ENCODE measurements around the gene POFUT2.

DNA sequence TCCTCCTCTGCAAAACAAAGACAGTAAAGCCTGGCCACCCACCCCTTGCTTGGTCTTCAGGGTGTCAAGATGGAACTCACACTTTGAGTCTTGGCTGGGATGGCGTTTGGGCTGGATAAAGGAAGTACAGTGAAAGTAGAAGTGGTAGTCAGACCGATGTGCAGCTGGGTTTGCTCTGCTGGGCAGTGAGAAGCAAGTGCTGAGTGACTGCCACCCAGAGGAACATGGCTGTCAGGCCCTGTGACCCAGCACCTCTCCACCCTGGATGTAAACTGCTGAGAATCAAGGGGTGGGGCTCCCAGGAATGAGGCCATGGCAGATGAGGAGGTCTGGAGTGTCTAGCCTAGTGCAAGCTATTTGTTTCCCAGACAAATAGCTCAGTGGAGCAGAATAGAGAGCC is 51.2 kb downstream of the POFUT2 start:
- TF ChIP-seq, protein P1, sequence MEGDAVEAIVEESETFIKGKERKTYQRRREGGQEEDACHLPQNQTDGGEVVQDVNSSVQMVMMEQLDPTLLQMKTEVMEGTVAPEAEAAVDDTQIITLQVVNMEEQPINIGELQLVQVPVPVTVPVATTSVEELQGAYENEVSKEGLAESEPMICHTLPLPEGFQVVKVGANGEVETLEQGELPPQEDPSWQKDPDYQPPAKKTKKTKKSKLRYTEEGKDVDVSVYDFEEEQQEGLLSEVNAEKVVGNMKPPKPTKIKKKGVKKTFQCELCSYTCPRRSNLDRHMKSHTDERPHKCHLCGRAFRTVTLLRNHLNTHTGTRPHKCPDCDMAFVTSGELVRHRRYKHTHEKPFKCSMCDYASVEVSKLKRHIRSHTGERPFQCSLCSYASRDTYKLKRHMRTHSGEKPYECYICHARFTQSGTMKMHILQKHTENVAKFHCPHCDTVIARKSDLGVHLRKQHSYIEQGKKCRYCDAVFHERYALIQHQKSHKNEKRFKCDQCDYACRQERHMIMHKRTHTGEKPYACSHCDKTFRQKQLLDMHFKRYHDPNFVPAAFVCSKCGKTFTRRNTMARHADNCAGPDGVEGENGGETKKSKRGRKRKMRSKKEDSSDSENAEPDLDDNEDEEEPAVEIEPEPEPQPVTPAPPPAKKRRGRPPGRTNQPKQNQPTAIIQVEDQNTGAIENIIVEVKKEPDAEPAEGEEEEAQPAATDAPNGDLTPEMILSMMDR (conservative IDR thresholded peaks at IDR 0.05; ENCODE audit: low read depth, low read length) = peak; percentile 22; the same call in 1 of the 2 replicates
- TF ChIP-seq EZH2 (IDR thresholded peaks at IDR 0.05; ENCODE audit: low read length, unreplicated experiment) = no peak

Measured in PC-3 (cell line).